Transverse colon (tissue), 4 donors: Measurements from ENCODE around the gene SLC6A17. TPM values are rescaled to one million over a fixed set of nuclear protein-coding genes. Genes with fewer than 3 reads are reported as not detected.

Experiments
- DNase-seq: peaks from one replicate; pipeline ENCODE4 v3.0.0-alpha.2; 2019
- H3K27ac ChIP-seq, 4 donors: fragments of 200-600 bp; sonication (generic); 2 replicates each; pipeline ENCODE4 v1.5.1; 2016 to 2018; ENCODE audit warnings: inconsistent platforms in 4 of 4
- H3K27me3 ChIP-seq: fragments of 200-600 bp; sonication (generic); 2 replicates; pipeline ENCODE4 v1.5.1; 2017; ENCODE audit warnings: inconsistent platforms
- H3K36me3 ChIP-seq, 4 donors: fragments of 200-600 bp; sonication (generic); 2 replicates each; pipeline ENCODE4 v1.5.1; 2017 to 2019; ENCODE audit warnings: inconsistent platforms in 4 of 4
- H3K4me1 ChIP-seq, 4 donors: fragments of 200-600 bp; sonication (generic); 2 replicates each; pipeline ENCODE4 v1.5.1; 2017 to 2020; ENCODE audit warnings: inconsistent platforms in 4 of 4
- H3K4me3 ChIP-seq, 4 donors: fragments of 200-600 bp; sonication (generic); 1 replicate in 1 of 4; 2 replicates in 3 of 4; pipeline versions ENCODE4 v1.5.1 to v1.6.1; 2017 to 2019; ENCODE audit warnings: inconsistent platforms in 4 of 4
- H3K9me3 ChIP-seq, 2 donors: fragments of 200-600 bp; sonication (generic); 2 replicates each; pipeline ENCODE4 v1.5.1; 2017 to 2019; ENCODE audit warnings: inconsistent platforms in 2 of 2
- CTCF ChIP-seq, 5 experiments: fragments of 200-600 bp in 3 of 5; fragments of 450-650 bp in 2 of 5; sonication (generic) in 3 of 5; IDR thresholded peaks; 1 replicate in 2 of 5; 2 replicates in 3 of 5; pipeline ENCODE4 v1.5.1; 2016 to 2017; ENCODE audit warnings: antibody characterized with exemption in 5 of 5, inconsistent platforms in 3 of 5, mild to moderate bottlenecking in 2 of 5, moderate library complexity in 1 of 5
- EP300 ChIP-seq: sonication (generic); formaldehyde crosslinking; IDR thresholded peaks from one replicate; pipeline ENCODE4 v1.6.1; 2017; ENCODE audit warnings: antibody characterized with exemption, low read depth
- POLR2A ChIP-seq: fragments of 450-650 bp; IDR thresholded peaks from one replicate; pipeline ENCODE4 v1.6.1; 2016; ENCODE audit warnings: antibody characterized with exemption, mild to moderate bottlenecking, moderate library complexity
- POLR2AphosphoS5 ChIP-seq, 3 donors: sonication (generic); formaldehyde crosslinking; IDR thresholded peaks; one replicate each; pipeline ENCODE4 v1.6.1; 2016; ENCODE audit warnings: antibody characterized with exemption in 3 of 3
- WGBS, 2 donors: methylation state at CpG; one replicate each; pipeline ENCODE4 v1.1.5; 2018; ENCODE audit warnings: low coverage in 1 of 2; 5-methylcytosine and 5-hydroxymethylcytosine counted together
- in situ Hi-C, 4 donors: fragments of 200-750 bp; cut with MboI; loops; one replicate each; pipeline versions ENCODE4 v1.15.0 to v1.15.1; 2017; ENCODE audit warnings: low sequenced_read_pairs in 3 of 4, low pct_ligation_motif_present in 1 of 4, low pct_unique_long_range_greater_than_20kb in 1 of 4
- intact Hi-C: fragments of 100-400 bp; cut with DNase I; formaldehyde crosslinking; loops from one replicate; pipeline ENCODE4 v1.15.1; 2023; ENCODE audit warnings: low total_unique reads
- total RNA-seq, 4 donors: library from RNA; depleted of rRNA; stranded (reverse); fragments of >200 nt; gene quantifications; one replicate each; pipeline ENCODE4 v1.1.0, GENCODE V29; 2016

SLC6A17 gene
- total RNA-seq, 4 donors from 2014 or later: under 0.01 to 0.37 (median 0.14) TPM; not detected in 1

- Histone ChIP-seq H3K4me3 (no peak overlapping the region), H3K9me3 (no peaks in the 10 kb centered on the region), H3K27me3 (no peaks in the 10 kb centered on the region), H3K27ac (no peak overlapping the region), H3K4me1 (no peaks in the 10 kb centered on the region), H3K36me3 (no peaks in the 10 kb centered on the region)
- intact Hi-C loops: no loop called here
- no peak for DNase-seq
- in situ Hi-C loops: no loop called here
- WGBS, 2 donors: 92 to 100% methylated on average over 2 to 12 of the region's 12 CpGs
- TF ChIP-seq CTCF (IDR thresholded peaks at IDR 0.05) (no peak), POLR2AphosphoS5 (IDR thresholded peaks at IDR 0.05) (no peak), EP300 (no peak), POLR2A (no peak)
These were observed 78.1 kb downstream of the SLC6A17 start for GRCh38 chr1:110228381-110228780.

GRCh38 chr1:110228869-110229268 is 78.6 kb downstream of the SLC6A17 start:
- 60 to 79% methylated on average over 2 to 9 of the region's 9 CpGs for WGBS, 2 donors
- intact Hi-C loops: no loop called here
- Histone ChIP-seq H3K27me3 (no peaks in the 10 kb centered on the region), H3K4me3 (no peak overlapping the region), H3K27ac (no peak overlapping the region), H3K9me3 (no peaks in the 10 kb centered on the region), H3K4me1 (no peaks in the 10 kb centered on the region), H3K36me3 (no peaks in the 10 kb centered on the region)
- in situ Hi-C loops: no loop called here
- TF ChIP-seq POLR2AphosphoS5 (IDR thresholded peaks at IDR 0.05) (no peak), POLR2A (no peak), CTCF (IDR thresholded peaks at IDR 0.05) (no peak), EP300 (no peak)
- no peak for DNase-seq

- in situ Hi-C loops: no loop called here
- no peak for TF ChIP-seq EP300
- TF ChIP-seq CTCF (IDR thresholded peaks at IDR 0.05): no peak
- no peak for TF ChIP-seq POLR2A
- no peak for TF ChIP-seq POLR2AphosphoS5 (IDR thresholded peaks at IDR 0.05)
- no peaks in the 10 kb centered on the region for H3K27me3 ChIP-seq
- WGBS, 2 donors: 81% methylated on average over 21 of the region's 21 CpGs; no CpG with 5 or more reads in 1 of the 2 donors
- no peaks in the 10 kb centered on the region for H3K4me1 ChIP-seq
- no peak overlapping the region for H3K4me3 ChIP-seq
- H3K36me3 ChIP-seq: no peaks in the 10 kb centered on the region
- no peak for DNase-seq
- H3K9me3 ChIP-seq: no peaks in the 10 kb centered on the region
- no peak overlapping the region for H3K27ac ChIP-seq
- intact Hi-C loops: no loop called here
These were observed 79.2 kb downstream of the SLC6A17 start for GRCh38 chr1:110229348-110230001.

GRCh38 chr1:110230381-110231199 is 80.3 kb downstream of the SLC6A17 start:
- no peaks in the 10 kb centered on the region for H3K27me3 ChIP-seq
- H3K9me3 ChIP-seq: no peaks in the 10 kb centered on the region
- H3K36me3 ChIP-seq: no peaks in the 10 kb centered on the region
- H3K4me1 ChIP-seq: peaks cover 0 to 4% (median 1%) of the 10 kb centered on the region in 4 donors
- intact Hi-C loops (no loop called here), in situ Hi-C loops (no loop called here)
- no peak for TF ChIP-seq EP300
- no peak for TF ChIP-seq POLR2AphosphoS5 (IDR thresholded peaks at IDR 0.05)
- TF ChIP-seq POLR2A: no peak
- no peak for TF ChIP-seq CTCF (IDR thresholded peaks at IDR 0.05)
- 89% methylated on average over 11 of the region's 11 CpGs; no CpG with 5 or more reads in 1 of the 2 donors for WGBS, 2 donors
- H3K27ac ChIP-seq: no peak overlapping the region
- no peak for DNase-seq
- H3K4me3 ChIP-seq: no peak overlapping the region
